Astrocyte (in vitro differentiated cells and primary cell): ENCODE measurements around the gene HAUS7.

Experiments
- CTCF ChIP-seq: IDR thresholded peaks from 2 replicates; pipeline ENCODE4 v1.5.1; 2011; ENCODE audit warnings: low read depth, mild to moderate bottlenecking, inconsistent platforms, low read length, moderate library complexity; ENCODE audit not compliant: insufficient read depth
- EZH2 ChIP-seq: IDR thresholded peaks from 2 replicates; pipeline ENCODE4 v1.6.1; 2012; ENCODE audit warnings: mild to moderate bottlenecking, low read length, inconsistent platforms; ENCODE audit not compliant: insufficient read depth

- TF ChIP-seq CTCF (peak; percentile 17), EZH2 (no peak)
Measured at GRCh38 chrX:153494541-153495361, 24.4 kb upstream of the HAUS7 start, which contains the start of gene BGN.
